ENCODE results near the gene MMP11. TPM values are rescaled to one million over a fixed set of nuclear protein-coding genes. Genes with fewer than 3 reads are reported as not detected.

The MMP11 gene
- total RNA-seq, 2 donors from 2014 or later, result 2.3 to 4.5 TPM

DNA sequence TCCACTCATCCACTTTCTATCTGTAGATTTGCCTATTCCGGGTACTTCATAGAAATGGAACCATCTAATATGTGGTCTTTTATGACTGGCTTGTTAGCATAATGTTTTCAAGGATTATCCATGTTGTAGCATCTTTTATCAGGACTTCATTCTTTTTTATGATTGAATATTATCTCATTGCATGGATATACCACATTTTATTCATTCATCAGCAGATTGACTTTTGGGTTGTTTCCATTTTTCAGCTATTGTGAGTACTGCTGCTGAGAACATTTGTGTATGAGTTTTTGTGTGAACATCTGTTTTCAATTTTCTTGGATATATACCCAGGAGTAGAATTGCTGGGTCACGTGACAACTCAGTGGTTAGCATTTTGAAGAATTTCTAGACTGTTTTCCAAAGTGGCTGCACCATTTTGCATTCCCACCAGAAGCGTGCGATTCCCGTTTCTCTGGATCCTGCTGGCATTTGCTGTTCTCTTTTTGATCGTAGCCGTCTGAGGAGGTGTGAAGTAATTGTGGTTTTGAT lies 57.3 kb downstream of the MMP11 start:
- no peaks in the 10 kb centered on the region for H3K27me3 ChIP-seq
- no peak overlapping the region for H3K4me3 ChIP-seq
- DNase-seq, result no peak
- TF ChIP-seq, protein P1, sequence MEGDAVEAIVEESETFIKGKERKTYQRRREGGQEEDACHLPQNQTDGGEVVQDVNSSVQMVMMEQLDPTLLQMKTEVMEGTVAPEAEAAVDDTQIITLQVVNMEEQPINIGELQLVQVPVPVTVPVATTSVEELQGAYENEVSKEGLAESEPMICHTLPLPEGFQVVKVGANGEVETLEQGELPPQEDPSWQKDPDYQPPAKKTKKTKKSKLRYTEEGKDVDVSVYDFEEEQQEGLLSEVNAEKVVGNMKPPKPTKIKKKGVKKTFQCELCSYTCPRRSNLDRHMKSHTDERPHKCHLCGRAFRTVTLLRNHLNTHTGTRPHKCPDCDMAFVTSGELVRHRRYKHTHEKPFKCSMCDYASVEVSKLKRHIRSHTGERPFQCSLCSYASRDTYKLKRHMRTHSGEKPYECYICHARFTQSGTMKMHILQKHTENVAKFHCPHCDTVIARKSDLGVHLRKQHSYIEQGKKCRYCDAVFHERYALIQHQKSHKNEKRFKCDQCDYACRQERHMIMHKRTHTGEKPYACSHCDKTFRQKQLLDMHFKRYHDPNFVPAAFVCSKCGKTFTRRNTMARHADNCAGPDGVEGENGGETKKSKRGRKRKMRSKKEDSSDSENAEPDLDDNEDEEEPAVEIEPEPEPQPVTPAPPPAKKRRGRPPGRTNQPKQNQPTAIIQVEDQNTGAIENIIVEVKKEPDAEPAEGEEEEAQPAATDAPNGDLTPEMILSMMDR (IDR thresholded peaks at IDR 0.05), result no peak
- no peak overlapping the region for H3K27ac ChIP-seq
- H3K4me1 ChIP-seq, result no peaks in the 10 kb centered on the region
- H3K9me3 ChIP-seq, result no peaks in the 10 kb centered on the region
- intact Hi-C loops (cut with DNase I), result no loop called here
- peaks cover 6% of the 10 kb centered on the region for H3K36me3 ChIP-seq
- H3K9ac ChIP-seq (ENCODE audit: low read depth in 2 of 2, low read length in 2 of 2), result no peak overlapping the region

DNA sequence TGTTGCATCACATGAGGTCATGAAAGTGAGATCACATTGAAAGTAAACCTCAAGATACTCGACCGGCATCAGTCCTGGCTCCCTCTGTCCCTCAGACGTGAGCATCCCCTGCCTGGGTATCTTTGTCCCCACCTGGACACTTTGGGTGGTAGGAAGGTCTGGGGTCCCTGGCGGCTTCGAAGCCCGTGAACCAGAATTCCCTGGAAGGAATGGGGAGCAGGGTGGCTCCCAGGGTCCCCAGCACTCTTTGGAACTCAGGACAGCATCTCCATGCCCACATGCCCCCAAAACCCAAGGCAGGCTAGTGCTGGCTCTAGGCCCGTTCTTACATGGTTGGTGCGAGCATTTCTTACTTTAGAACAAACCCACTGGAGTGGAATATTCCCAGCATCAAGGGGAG lies 58.6 kb downstream of the MMP11 start:
- DNase-seq, result no peak
- intact Hi-C loops (cut with DNase I), result no loop called here
- Histone ChIP-seq H3K9ac (ENCODE audit: low read depth in 2 of 2, low read length in 2 of 2) (no peak overlapping the region), H3K36me3 (no peaks in the 10 kb centered on the region), H3K27ac (no peak overlapping the region), H3K9me3 (no peaks in the 10 kb centered on the region), H3K27me3 (no peaks in the 10 kb centered on the region), H3K4me1 (no peaks in the 10 kb centered on the region), H3K4me3 (no peak overlapping the region)
- TF ChIP-seq, protein P1 (IDR thresholded peaks at IDR 0.05), result no peak

DNA sequence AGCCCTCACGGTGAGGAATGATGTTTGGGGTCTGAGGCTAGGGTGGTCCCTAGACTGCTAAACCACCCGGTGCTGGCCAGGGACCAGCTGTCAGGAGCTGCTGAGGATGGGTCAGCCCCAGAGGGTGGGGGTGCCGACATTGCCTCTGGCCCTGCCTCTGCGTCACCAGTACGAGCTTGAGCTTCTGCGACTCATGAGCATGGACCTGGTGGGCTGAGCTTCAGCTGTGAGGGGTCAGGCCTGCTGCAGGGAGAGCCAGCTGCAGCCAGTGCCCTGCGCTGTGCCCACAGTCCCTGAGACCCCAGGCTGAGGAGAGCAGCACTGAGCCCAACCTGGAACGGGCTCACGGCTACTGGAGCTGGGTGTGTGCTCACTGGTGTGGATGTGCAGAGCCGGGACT lies 59.1 kb downstream of the MMP11 start:
- Histone ChIP-seq H3K27me3 (no peaks in the 10 kb centered on the region), H3K4me3 (no peak overlapping the region), H3K4me1 (no peaks in the 10 kb centered on the region), H3K9ac (ENCODE audit: low read depth in 2 of 2, low read length in 2 of 2) (no peak overlapping the region), H3K27ac (no peak overlapping the region), H3K9me3 (no peaks in the 10 kb centered on the region), H3K36me3 (no peaks in the 10 kb centered on the region)
- intact Hi-C loops (cut with DNase I), result no loop called here
- DNase-seq, result no peak
- TF ChIP-seq, protein P1 (IDR thresholded peaks at IDR 0.05), result no peak

DNA sequence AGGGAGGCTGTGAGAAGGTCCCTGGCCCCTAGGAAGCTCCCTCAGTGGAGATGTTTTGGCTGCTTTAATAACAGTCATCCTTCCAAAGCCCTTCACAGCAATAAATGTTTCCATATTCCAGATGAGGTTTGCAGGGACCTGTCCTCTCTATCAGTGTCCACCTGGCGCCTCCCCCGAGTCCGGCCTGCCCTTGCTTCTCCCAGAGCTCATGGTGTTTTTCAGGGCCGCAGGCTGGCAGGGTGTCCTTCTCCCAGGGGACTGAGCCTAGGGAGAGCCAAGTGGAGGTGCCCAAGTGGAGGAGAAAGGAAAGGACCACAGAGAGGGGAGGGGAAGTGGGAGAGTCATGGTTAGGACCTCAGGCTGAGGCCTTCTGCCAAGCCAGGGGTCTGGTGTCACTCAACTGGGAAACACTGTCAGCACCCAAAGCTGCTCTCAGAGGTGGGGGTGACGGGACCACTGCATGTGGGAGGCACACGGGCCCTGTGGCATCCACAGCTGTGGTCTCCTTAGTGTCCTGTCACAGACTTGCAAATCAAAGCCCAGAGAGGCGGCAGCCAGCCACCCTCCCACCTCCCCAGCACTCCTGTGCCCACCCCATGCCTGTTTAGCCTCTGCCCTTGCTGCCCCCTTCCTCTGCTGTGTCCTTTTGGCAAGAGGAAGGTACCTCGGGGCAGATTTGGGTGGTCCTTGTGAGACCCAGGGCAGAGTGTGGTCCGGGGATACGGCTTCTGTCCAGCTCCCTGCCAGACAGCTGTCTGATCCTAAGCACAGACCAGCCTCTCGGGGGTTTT lies 59.8 kb downstream of the MMP11 start:
- Histone ChIP-seq H3K27ac (no peak overlapping the region), H3K9ac (ENCODE audit: low read depth in 2 of 2, low read length in 2 of 2) (no peak overlapping the region), H3K27me3 (no peaks in the 10 kb centered on the region), H3K36me3 (no peaks in the 10 kb centered on the region), H3K4me1 (no peaks in the 10 kb centered on the region), H3K4me3 (no peak overlapping the region), H3K9me3 (no peaks in the 10 kb centered on the region)
- TF ChIP-seq, protein P1 (IDR thresholded peaks at IDR 0.05), result no peak
- DNase-seq, result no peak
- intact Hi-C loops (cut with DNase I), result no loop called here

DNA sequence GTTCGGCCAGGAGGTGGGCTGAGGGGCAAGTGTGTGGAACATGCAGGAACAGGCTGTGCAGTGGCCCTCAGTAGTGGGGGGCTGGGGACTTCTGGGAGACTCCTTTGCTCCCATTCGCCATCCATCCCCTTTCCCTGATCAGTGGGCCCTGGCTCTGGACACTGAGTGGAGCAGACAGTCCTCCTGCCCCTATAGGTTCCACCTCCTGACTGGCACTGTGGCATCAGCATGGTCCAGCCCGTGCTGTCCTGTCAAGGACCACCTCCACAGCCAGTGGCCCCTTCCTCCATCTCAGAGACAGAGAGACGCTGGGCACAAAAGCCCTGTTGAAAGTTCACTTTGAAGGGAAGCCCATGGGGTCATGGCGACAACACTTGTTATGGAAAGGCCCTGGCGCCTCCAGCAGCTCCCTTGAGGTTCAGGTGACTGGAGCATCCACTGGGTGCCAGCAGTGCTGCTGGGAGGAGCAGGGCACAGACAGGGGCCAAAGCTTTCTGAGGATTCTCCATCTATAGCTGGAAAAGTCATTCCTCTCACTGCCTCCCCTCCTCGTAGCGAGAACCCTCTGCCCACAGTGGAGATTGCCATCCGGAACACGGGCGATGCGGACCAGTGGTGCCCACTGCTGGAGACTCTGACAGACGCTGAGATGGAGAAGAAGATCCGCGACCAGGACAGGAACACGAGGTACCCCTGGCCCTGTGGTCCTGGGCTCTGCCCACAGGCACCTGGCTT lies 60.5 kb downstream of the MMP11 start:
- Histone ChIP-seq H3K27me3 (no peaks in the 10 kb centered on the region), H3K4me3 (no peak overlapping the region), H3K9ac (ENCODE audit: low read depth in 2 of 2, low read length in 2 of 2) (no peak overlapping the region), H3K27ac (no peak overlapping the region), H3K36me3 (no peaks in the 10 kb centered on the region), H3K4me1 (no peaks in the 10 kb centered on the region), H3K9me3 (no peaks in the 10 kb centered on the region)
- intact Hi-C loops (cut with DNase I), result no loop called here
- TF ChIP-seq, protein P1 (IDR thresholded peaks at IDR 0.05), result no peak
- DNase-seq, result no peak

Other genes with a start within 250 kb of the MMP11 start
- gene IGLL1, start 192.6 kb upstream of the MMP11 start, total RNA-seq, result not detected
- under 1 TPM; 0.35 to 0.79 TPM for gene DRICH1, start 140.5 kb upstream of the MMP11 start, total RNA-seq
- gene RGL4, start 81.8 kb upstream of the MMP11 start, total RNA-seq, result under 1 TPM; 0.35 to 0.45 TPM
- 1 to 10 TPM; 2.8 to 3.5 TPM for gene ZNF70, start 21.7 kb upstream of the MMP11 start, total RNA-seq
- gene VPREB3, start 18.4 kb upstream of the MMP11 start, total RNA-seq, result 1 to 10 TPM; 1.2 to 1.9 TPM
- gene C22orf15, start 9.9 kb upstream of the MMP11 start, total RNA-seq, result not detected
- gene CHCHD10, start 4.9 kb upstream of the MMP11 start, total RNA-seq, result 100 to 1,000 TPM; 420 to 719 TPM
- 10 to 100 TPM; 77.8 to 96.0 TPM for gene SMARCB1, start 14.1 kb downstream of the MMP11 start, total RNA-seq
- gene DERL3, start 66.2 kb downstream of the MMP11 start, total RNA-seq, result 10 to 100 TPM in 1 of 2 donors, 1 to 10 TPM in 1; 9.1 to 20.2 TPM
- gene SLC2A11, start 85.0 kb downstream of the MMP11 start, total RNA-seq, result 1 to 10 TPM; 8.3 to 9.6 TPM
- 100 to 1,000 TPM; 621 to 869 TPM for gene MIF, start 121.5 kb downstream of the MMP11 start, total RNA-seq
- gene GSTT2B, start 188.3 kb downstream of the MMP11 start, total RNA-seq, result 1 to 10 TPM; 2.7 to 3.4 TPM
- 1 to 10 TPM; 3.0 to 4.7 TPM for gene DDTL, start 194.0 kb downstream of the MMP11 start, total RNA-seq
- gene DDT, start 201.6 kb downstream of the MMP11 start, total RNA-seq, result 100 to 1,000 TPM; 291 to 328 TPM
- not detected for gene GSTT2, start 207.3 kb downstream of the MMP11 start, total RNA-seq
- gene GSTT4, start 232.6 kb downstream of the MMP11 start, total RNA-seq, result not detected
- gene CABIN1, start 238.5 kb downstream of the MMP11 start, total RNA-seq, result 10 to 100 TPM; 46.3 to 85.2 TPM